Osteoblast (primary cell): ENCODE data around the gene IGFBP7. TPM values are rescaled to one million over a fixed set of nuclear protein-coding genes. Genes with fewer than 3 reads are reported as not detected.
A peak's percentile ranks its signal among the peaks of the same experiment; 100 is the strongest.

Source experiments
- DNase-seq: peaks from one replicate; pipeline ENCODE4 v3.0.0; 2011; ENCODE audit warnings: low spot score, mixed read lengths; ENCODE audit not compliant: insufficient read length; ENCODE audit errors: missing footprints
- H2AFZ ChIP-seq: 2 replicates; pipeline ENCODE4 v1.6.0; 2011; ENCODE audit warnings: mild to moderate bottlenecking, low read length
- H3K27ac ChIP-seq: 2 replicates; pipeline ENCODE4 v1.5.1; 2011; ENCODE audit warnings: mild to moderate bottlenecking, low read depth, low read length, moderate library complexity
- H3K27me3 ChIP-seq: 2 replicates; pipeline ENCODE4 v1.6.0; 2012; ENCODE audit warnings: mild to moderate bottlenecking, control low read depth, inconsistent platforms, low read length, moderate library complexity; ENCODE audit not compliant: insufficient read depth
- H3K36me3 ChIP-seq: 2 replicates; pipeline ENCODE4 v1.5.1; 2011; ENCODE audit warnings: mild to moderate bottlenecking, low read length, control low read depth, moderate library complexity; ENCODE audit not compliant: insufficient read depth
- H3K4me1 ChIP-seq: 2 replicates; pipeline ENCODE4 v1.5.1; 2011; ENCODE audit warnings: mild to moderate bottlenecking, low read length, control low read depth, moderate library complexity; ENCODE audit not compliant: insufficient read depth
- H3K4me2 ChIP-seq: 2 replicates; pipeline ENCODE4 v1.6.0; 2011; ENCODE audit warnings: mild to moderate bottlenecking, low read length; ENCODE audit not compliant: insufficient read depth
- H3K4me3 ChIP-seq: fragments of 200-600 bp; sonication (generic); 3 replicates; pipeline ENCODE4 v1.5.1; 2012; ENCODE audit warnings: mild to moderate bottlenecking, low read length, inconsistent platforms; ENCODE audit not compliant: insufficient read depth
- H3K79me2 ChIP-seq: 2 replicates; pipeline ENCODE4 v1.6.0; 2012; ENCODE audit warnings: mild to moderate bottlenecking, low read length, control low read depth, inconsistent platforms; ENCODE audit not compliant: insufficient read depth
- H3K9me3 ChIP-seq: 2 replicates; pipeline ENCODE4 v1.5.1; 2011; ENCODE audit warnings: low read depth, low read length, control low read depth
- H4K20me1 ChIP-seq: 2 replicates; pipeline ENCODE4 v1.6.0; 2012; ENCODE audit warnings: mild to moderate bottlenecking, low read length, control low read depth; ENCODE audit not compliant: insufficient read depth
- CTCF ChIP-seq: IDR thresholded peaks from 2 replicates; pipeline ENCODE4 v1.5.1; 2011; ENCODE audit warnings: mild to moderate bottlenecking, low read depth, low read length, moderate library complexity; ENCODE audit errors: extremely low read depth
- total RNA-seq: library from RNA; depleted of rRNA; stranded (reverse); fragments of >200 nt; gene quantifications from 2 replicates; pipeline ENCODE4 v1.2.3, GENCODE V29; 2012

Gene IGFBP7
- total RNA-seq, 1 donor = 715 TPM

- Histone ChIP-seq H3K4me1 (peaks cover 81% of the 10 kb centered on the region), H3K79me2 (peaks cover 95% of the 10 kb centered on the region), H3K27me3 (no peaks in the 10 kb centered on the region), H3K36me3 (peaks cover 35% of the 10 kb centered on the region), H2AFZ (no peak overlapping the region), H3K4me2 (peak overlapping the region; percentile 38), H4K20me1 (no peaks in the 10 kb centered on the region), H3K4me3 (no peak overlapping the region), H3K9me3 (no peaks in the 10 kb centered on the region), H3K27ac (peak overlapping the region; percentile 88)
- no peak for TF ChIP-seq CTCF
- DNase-seq = no peak
Observed at GRCh38 chr4:57074744-57075143, 35.4 kb downstream of the IGFBP7 start.

- Histone ChIP-seq H3K27me3 (no peaks in the 10 kb centered on the region), H3K4me2 (no peak overlapping the region), H3K4me1 (peaks cover 80% of the 10 kb centered on the region), H2AFZ (no peak overlapping the region), H3K36me3 (peaks cover 46% of the 10 kb centered on the region), H3K79me2 (peaks cover 95% of the 10 kb centered on the region), H3K27ac (peak overlapping the region; percentile 88), H3K4me3 (no peak overlapping the region), H3K9me3 (no peaks in the 10 kb centered on the region), H4K20me1 (no peaks in the 10 kb centered on the region)
- DNase-seq = no peak
- TF ChIP-seq CTCF = no peak
Observed at GRCh38 chr4:57073559-57073958, 36.6 kb downstream of the IGFBP7 start.

- no peak for TF ChIP-seq CTCF
- Histone ChIP-seq H3K4me1 (peaks cover 86% of the 10 kb centered on the region), H3K36me3 (peaks cover 50% of the 10 kb centered on the region), H3K4me3 (no peak overlapping the region), H3K27me3 (no peaks in the 10 kb centered on the region), H3K9me3 (no peaks in the 10 kb centered on the region), H4K20me1 (no peaks in the 10 kb centered on the region), H3K27ac (peak overlapping the region; percentile 88), H3K79me2 (peaks cover 89% of the 10 kb centered on the region), H3K4me2 (peak overlapping the region; percentile 8), H2AFZ (no peak overlapping the region)
- no peak for DNase-seq
Observed at GRCh38 chr4:57071326-57071725, 38.9 kb downstream of the IGFBP7 start.

GRCh38 chr4:57070461-57070860 lies 39.7 kb downstream of the IGFBP7 start:
- H2AFZ ChIP-seq = no peak overlapping the region
- DNase-seq = no peak
- no peaks in the 10 kb centered on the region for H3K9me3 ChIP-seq
- H3K27ac ChIP-seq = peak overlapping the region; percentile 88
- peaks cover 86% of the 10 kb centered on the region for H3K4me1 ChIP-seq
- no peak overlapping the region for H3K4me3 ChIP-seq
- no peak overlapping the region for H3K4me2 ChIP-seq
- H3K79me2 ChIP-seq = peaks cover 81% of the 10 kb centered on the region
- no peak for TF ChIP-seq CTCF
- no peaks in the 10 kb centered on the region for H4K20me1 ChIP-seq
- peaks cover 42% of the 10 kb centered on the region for H3K36me3 ChIP-seq
- H3K27me3 ChIP-seq = no peaks in the 10 kb centered on the region
